Sigmoid colon (tissue), 7 donors: ENCODE results near the gene MTLN. TPM values are rescaled to one million over a fixed set of nuclear protein-coding genes. Genes with fewer than 3 reads are reported as not detected.

Experiments used
- DNase-seq: peaks from one replicate; pipeline ENCODE4 v3.0.0-alpha.2; 2019
- H3K27ac ChIP-seq, 4 donors: fragments of 200-600 bp; sonication (generic); one replicate each; pipeline ENCODE4 v1.5.1; 2016 to 2019; ENCODE audit warnings: mild to moderate bottlenecking in 1 of 4
- H3K27me3 ChIP-seq, 3 donors: fragments of 200-600 bp; sonication (generic); one replicate each; pipeline ENCODE4 v1.5.1; 2019; ENCODE audit warnings: mild to moderate bottlenecking in 1 of 3
- H3K36me3 ChIP-seq, 4 donors: fragments of 200-600 bp; sonication (generic); one replicate each; pipeline ENCODE4 v1.5.1; 2016 to 2019
- H3K4me1 ChIP-seq, 4 donors: fragments of 200-600 bp; sonication (generic); one replicate each; pipeline ENCODE4 v1.5.1; 2017 to 2019
- H3K4me3 ChIP-seq, 4 donors: fragments of 200-600 bp; sonication (generic); one replicate each; pipeline ENCODE4 v1.5.1; 2017 to 2019; ENCODE audit warnings: mild to moderate bottlenecking in 2 of 4, moderate library complexity in 1 of 4
- H3K9me3 ChIP-seq, 4 donors: fragments of 200-600 bp in 3 of 4; sonication (generic) in 3 of 4; one replicate each; pipeline versions ENCODE4 v1.5.1 to v1.6.1; 2013 to 2019
- CTCF ChIP-seq, 4 experiments: fragments of 450-650 bp in 3 of 4; fragments of 200-600 bp in 1 of 4; IDR thresholded peaks; one replicate each; pipeline ENCODE4 v1.5.1; 2016 to 2019; ENCODE audit warnings: antibody characterized with exemption in 4 of 4, mild to moderate bottlenecking in 3 of 4, moderate library complexity in 2 of 4
- EP300 ChIP-seq, 4 donors: sonication (generic); formaldehyde crosslinking; IDR thresholded peaks; one replicate each; pipeline ENCODE4 v1.6.1; 2017; ENCODE audit warnings: antibody characterized with exemption in 4 of 4
- POLR2A ChIP-seq, 2 donors: fragments of 450-650 bp; IDR thresholded peaks; one replicate each; pipeline ENCODE4 v1.6.1; 2016; ENCODE audit warnings: antibody characterized with exemption in 2 of 2, mild to moderate bottlenecking in 2 of 2, moderate library complexity in 2 of 2
- POLR2AphosphoS5 ChIP-seq, 4 donors: sonication (generic); formaldehyde crosslinking; IDR thresholded peaks; one replicate each; pipeline ENCODE4 v1.6.1; 2017; ENCODE audit warnings: antibody characterized with exemption in 4 of 4
- WGBS, 2 donors: extraction: QIAGEN DNeasy Blood & Tissue Kit; methylation state at CpG; one replicate each; pipeline ENCODE4 v1.1.7; 2013; 5-methylcytosine and 5-hydroxymethylcytosine counted together
- intact Hi-C: fragments of 100-400 bp; cut with DNase I; formaldehyde crosslinking; loops from one replicate; pipeline ENCODE4 v1.15.1; 2023
- polyA plus RNA-seq, 3 donors: library from polyadenylated mRNA; stranded (reverse); fragments of 200-250 nt; gene quantifications; one replicate each; pipeline ENCODE4 v1.2.3, GENCODE V29; 2013
- total RNA-seq, 4 donors: library from RNA; depleted of rRNA; stranded (reverse); fragments of >200 nt; gene quantifications; one replicate each; pipeline ENCODE4 v1.1.0, GENCODE V29; 2016
- donor health status: healthy with polysubstance abuse.
- donor health status: Bipolar disorder and iron deficiency.
- donor health status: healthy.

MTLN gene
- total and polyA plus RNA-seq, 7 donors: 94.0 to 158 (median 135) TPM

GRCh38 chr2:110166266-110166665, 46.1 kb downstream of the MTLN start:
- DNase-seq: no peak
- WGBS, 2 donors: 91 to 92% methylated on average over 2 of the region's 2 CpGs
- no peaks in the 10 kb centered on the region for H3K9me3 ChIP-seq
- intact Hi-C loops: no loop called here
- H3K36me3 ChIP-seq: no peaks in the 10 kb centered on the region
- H3K4me3 ChIP-seq: no peak overlapping the region
- H3K4me1 ChIP-seq: no peaks in the 10 kb centered on the region
- TF ChIP-seq CTCF (IDR thresholded peaks at IDR 0.05): no peak
- TF ChIP-seq POLR2AphosphoS5 (IDR thresholded peaks at IDR 0.05): no peak
- TF ChIP-seq POLR2A (IDR thresholded peaks at IDR 0.05): no peak
- no peak for TF ChIP-seq EP300 (IDR thresholded peaks at IDR 0.05)
- no peaks in the 10 kb centered on the region for H3K27me3 ChIP-seq
- no peak overlapping the region for H3K27ac ChIP-seq

Other genes with a start within 250 kb of the MTLN start
- 10 to 100 TPM in 1 of 4 donors, 1 to 10 TPM in 3; 1.5 to 14.1 (median 5.4) TPM for gene MALL, start 96.7 kb downstream of the MTLN start, total RNA-seq
- gene MALL, start 96.7 kb downstream of the MTLN start, polyA plus RNA-seq: 100 to 1,000 TPM in 2 of 3 donors, 10 to 100 TPM in 1; 97.3 to 183 (median 139) TPM
- 10 to 100 TPM in 3 of 4 donors, 1 to 10 TPM in 1; 6.1 to 12.5 (median 10.7) TPM for gene NPHP1, start 7.5 kb downstream of the MTLN start, total RNA-seq
- gene NPHP1, start 7.5 kb downstream of the MTLN start, polyA plus RNA-seq: 1 to 10 TPM in 2 of 3 donors, under 1 TPM in 1; 0.60 to 2.2 (median 1.2) TPM